H1 (cell line): ENCODE measurements around the gene RABIF. TPM values are rescaled to one million over a fixed set of nuclear protein-coding genes. Genes with fewer than 3 reads are reported as not detected.

Experiments
- CTCF ChIA-PET: fragments of 300-600 bp; sonication (Branson Sonifier 250); formaldehyde crosslinking; loops from one replicate; lab custom pipeline; 2021; ENCODE audit not compliant: partially characterized antibody; lab: Charles Lee
- POLR2A ChIA-PET: fragments of 300-600 bp; sonication (Branson Sonifier 250); formaldehyde crosslinking; loops from one replicate; lab custom pipeline; 2021; ENCODE audit warnings: inconsistent platforms; ENCODE audit not compliant: partially characterized antibody; lab: Charles Lee
- DNase-seq, 2 experiments: peaks; one replicate each; pipeline versions ENCODE4 v3.0.0 to v3.0.0-alpha.2; 2010 to 2022; ENCODE audit warnings: low spot score in 2 of 2, low read depth in 1 of 2, mixed read lengths in 1 of 2
- FAIRE-seq: peaks from 2 replicates; lab custom pipeline; 2011; peaks lifted over from hg19 to GRCh38; lab: Jason Lieb, UNC
- H2AFZ ChIP-seq: 2 replicates; pipeline ENCODE4 v1.8.1; 2012; ENCODE audit warnings: low read length, inconsistent platforms
- H2AK5ac ChIP-seq: 2 replicates; pipeline ENCODE4 v1.6.1; 2013; ENCODE audit warnings: low read depth, low read length
- H2BK120ac ChIP-seq: replicated peaks from 2 replicates; pipeline ENCODE3; 2013; ENCODE audit warnings: low read depth, low read length, inconsistent platforms
- H2BK12ac ChIP-seq: 2 replicates; pipeline ENCODE4 v1.6.1; 2013; ENCODE audit warnings: low read depth, low read length
- H2BK15ac ChIP-seq: 2 replicates; pipeline ENCODE4 v1.6.1; 2013; ENCODE audit warnings: low read length
- H2BK20ac ChIP-seq: 2 replicates; pipeline ENCODE4 v1.6.1; 2013; ENCODE audit warnings: low read length
- H2BK5ac ChIP-seq: 2 replicates; pipeline ENCODE4 v1.6.1; 2013; ENCODE audit warnings: low read depth, low read length
- H3K14ac ChIP-seq: 2 replicates; pipeline ENCODE4 v1.6.1; 2013; ENCODE audit warnings: inconsistent platforms; ENCODE audit not compliant: insufficient read length
- H3K18ac ChIP-seq: 2 replicates; pipeline ENCODE4 v1.6.1; 2013; ENCODE audit warnings: low read length; ENCODE audit errors: extremely low read depth
- H3K23ac ChIP-seq: 2 replicates; pipeline ENCODE4 v1.6.1; 2013; ENCODE audit warnings: inconsistent platforms; ENCODE audit not compliant: insufficient read length
- H3K23me2 ChIP-seq: 2 replicates; pipeline ENCODE4 v1.6.1; 2013; ENCODE audit warnings: low read depth, low read length
- H3K27ac ChIP-seq: 2 replicates; pipeline ENCODE4 v1.6.1; 2011; ENCODE audit warnings: low read depth, low read length, inconsistent platforms
- H3K27me3 ChIP-seq, 4 experiments: replicated peaks in 1 of 4; 1 replicate in 1 of 4; 2 replicates in 3 of 4; pipeline versions ENCODE4 v1.6.1 to v1.8.1; 2011 to 2013; ENCODE audit warnings: low read length in 3 of 4, mild to moderate bottlenecking in 3 of 4, inconsistent platforms in 2 of 4, mixed read lengths in 2 of 4, moderate library complexity in 1 of 4; ENCODE audit not compliant: control insufficient read depth in 3 of 4, insufficient read depth in 3 of 4; ENCODE audit errors: extremely low read depth in 1 of 4
- H3K36me3 ChIP-seq, 4 experiments: 2 replicates each; pipeline versions ENCODE4 v1.6.1 to v1.8.1; 2011 to 2013; ENCODE audit warnings: mild to moderate bottlenecking in 4 of 4, low read length in 3 of 4, moderate library complexity in 2 of 4, control low read depth in 1 of 4, inconsistent platforms in 1 of 4; ENCODE audit not compliant: insufficient read depth in 4 of 4, control insufficient read depth in 2 of 4
- H3K4ac ChIP-seq: replicated peaks from 2 replicates; pipeline ENCODE3; 2013; ENCODE audit warnings: low read length, low read depth, mixed read lengths, inconsistent platforms; ENCODE audit not compliant: insufficient read length
- H3K4me1 ChIP-seq, 4 experiments: replicated peaks in 1 of 4; 1 replicate in 1 of 4; 2 replicates in 3 of 4; pipeline versions ENCODE4 v1.6.1 to v1.8.1; 2011 to 2013; ENCODE audit warnings: low read length in 3 of 4, inconsistent platforms in 2 of 4, mixed read lengths in 1 of 4; ENCODE audit not compliant: insufficient read depth in 4 of 4, control insufficient read depth in 3 of 4
- H3K4me2 ChIP-seq, 2 experiments: 2 replicates each; pipeline versions ENCODE4 v1.6.1 to v1.8.1; 2011 to 2013; ENCODE audit warnings: low read depth in 2 of 2, low read length in 2 of 2, control low read depth in 1 of 2, inconsistent platforms in 1 of 2, mild to moderate bottlenecking in 1 of 2; ENCODE audit not compliant: insufficient read depth in 1 of 2
- H3K4me3 ChIP-seq, 4 experiments: fragments of 200-600, 300-600 bp in 1 of 4; sonication (generic), shearing (Covaris generic), sonication (Bioruptor Twin) in 1 of 4; 2 replicates each; pipeline versions ENCODE4 v1.5.1 to v1.8.1; 2011 to 2016; ENCODE audit warnings: low read length in 4 of 4, low read depth in 3 of 4, control low read depth in 2 of 4, inconsistent platforms in 2 of 4, mild to moderate bottlenecking in 2 of 4, mixed read lengths in 1 of 4, moderate library complexity in 1 of 4; ENCODE audit not compliant: insufficient read depth in 2 of 4; ENCODE audit errors: extremely low read depth in 1 of 4
- H3K56ac ChIP-seq: replicated peaks from 2 replicates; pipeline ENCODE3; 2013; ENCODE audit warnings: low read depth, mild to moderate bottlenecking, mixed read lengths, low read length, inconsistent platforms; ENCODE audit not compliant: insufficient read length
- H3K79me1 ChIP-seq: 2 replicates; pipeline ENCODE4 v1.6.1; 2013; ENCODE audit warnings: low read depth, low read length, control low read depth
- H3K79me2 ChIP-seq, 2 experiments: 2 replicates each; pipeline versions ENCODE4 v1.6.1 to v1.8.1; 2012 to 2013; ENCODE audit warnings: low read length in 2 of 2, mild to moderate bottlenecking in 2 of 2, inconsistent platforms in 1 of 2; ENCODE audit not compliant: insufficient read depth in 2 of 2, control insufficient read depth in 1 of 2
- H3K9ac ChIP-seq, 4 experiments: replicated peaks in 1 of 4; 1 replicate in 1 of 4; 2 replicates in 3 of 4; pipeline versions ENCODE4 v1.6.1 to v1.8.1; 2011 to 2013; ENCODE audit warnings: low read depth in 3 of 4, low read length in 3 of 4, control low read depth in 2 of 4, mild to moderate bottlenecking in 2 of 4, moderate library complexity in 2 of 4, inconsistent platforms in 1 of 4; ENCODE audit errors: extremely low read depth in 1 of 4
- H3K9me3 ChIP-seq, 2 experiments: 2 replicates each; pipeline versions ENCODE4 v1.6.1 to v1.8.1; 2012 to 2013; ENCODE audit warnings: mild to moderate bottlenecking in 2 of 2, moderate library complexity in 2 of 2, control low read depth in 1 of 2, inconsistent platforms in 1 of 2, low read depth in 1 of 2, low read length in 1 of 2, mixed read lengths in 1 of 2; ENCODE audit not compliant: insufficient read depth in 2 of 2
- H4K20me1 ChIP-seq, 2 experiments: replicated peaks in 1 of 2; 2 replicates each; pipeline versions ENCODE3 to v1.8.1; 2011 to 2013; ENCODE audit warnings: inconsistent platforms in 2 of 2, low read length in 2 of 2, mild to moderate bottlenecking in 1 of 2; ENCODE audit not compliant: insufficient read depth in 2 of 2, control insufficient read depth in 1 of 2
- H4K5ac ChIP-seq: 2 replicates; pipeline ENCODE4 v1.6.1; 2013; ENCODE audit warnings: low read length, low read depth, mixed read lengths, inconsistent platforms; ENCODE audit not compliant: insufficient read length
- H4K8ac ChIP-seq: 2 replicates; pipeline ENCODE4 v1.8.0; 2013; ENCODE audit warnings: mild to moderate bottlenecking, moderate library complexity, low read length, inconsistent platforms; ENCODE audit not compliant: insufficient read depth; ENCODE audit errors: extremely low read depth
- H4K91ac ChIP-seq: replicated peaks from 2 replicates; pipeline ENCODE3; 2013; ENCODE audit warnings: low read length, mixed read lengths, inconsistent platforms; ENCODE audit not compliant: insufficient read length
- WGBS, 2 experiments: shearing (Covaris generic) in 1 of 2; methylation state at CpG; one replicate each; pipeline versions ENCODE4 v1.1.6 to v1.1.7; 2013 to 2015; ENCODE audit warnings: low lambda C conversion rate in 2 of 2, mixed read lengths in 2 of 2, inconsistent platforms in 1 of 2, low coverage in 1 of 2, missing lambda C conversion rate in 1 of 2; ENCODE audit not compliant: insufficient replicate concordance in 2 of 2, insufficient coverage in 1 of 2, insufficient read length in 1 of 2; ENCODE audit errors: extremely low coverage in 1 of 2, missing lambda C conversion rate in 1 of 2; 5-methylcytosine and 5-hydroxymethylcytosine counted together
- polyA plus RNA-seq, 7 experiments: library from polyadenylated mRNA; depleted of rRNA in 3 of 7; stranded (reverse) in 5 of 7; unstranded in 2 of 7; fragments of >200 nt in 5 of 7; fragments of 200-250 nt in 2 of 7; gene quantifications; 1 replicate in 5 of 7; 2 replicates in 1 of 7; 4 replicates in 1 of 7; pipeline versions ENCODE4 v1.2.1 to v1.2.3, GENCODE V29; 2011 to 2013; ENCODE audit warnings: missing spikeins in 2 of 7, mixed read lengths in 2 of 7
- total RNA-seq: library from RNA; stranded (reverse); fragmentation: NEBNext Ultra II Directional; extraction: Animal tissue kit (Norgen Biotek cat#: 25700); gene quantifications from 2 replicates; pipeline ENCODE4 v1.2.1, GENCODE V29; 2021

Gene RABIF
- total and polyA plus RNA-seq, 2 of the 8 experiments (the other 6 are each of a cell fraction or from before 2014, with no cell fraction given) = 5.6 to 6.9 TPM

DNA sequence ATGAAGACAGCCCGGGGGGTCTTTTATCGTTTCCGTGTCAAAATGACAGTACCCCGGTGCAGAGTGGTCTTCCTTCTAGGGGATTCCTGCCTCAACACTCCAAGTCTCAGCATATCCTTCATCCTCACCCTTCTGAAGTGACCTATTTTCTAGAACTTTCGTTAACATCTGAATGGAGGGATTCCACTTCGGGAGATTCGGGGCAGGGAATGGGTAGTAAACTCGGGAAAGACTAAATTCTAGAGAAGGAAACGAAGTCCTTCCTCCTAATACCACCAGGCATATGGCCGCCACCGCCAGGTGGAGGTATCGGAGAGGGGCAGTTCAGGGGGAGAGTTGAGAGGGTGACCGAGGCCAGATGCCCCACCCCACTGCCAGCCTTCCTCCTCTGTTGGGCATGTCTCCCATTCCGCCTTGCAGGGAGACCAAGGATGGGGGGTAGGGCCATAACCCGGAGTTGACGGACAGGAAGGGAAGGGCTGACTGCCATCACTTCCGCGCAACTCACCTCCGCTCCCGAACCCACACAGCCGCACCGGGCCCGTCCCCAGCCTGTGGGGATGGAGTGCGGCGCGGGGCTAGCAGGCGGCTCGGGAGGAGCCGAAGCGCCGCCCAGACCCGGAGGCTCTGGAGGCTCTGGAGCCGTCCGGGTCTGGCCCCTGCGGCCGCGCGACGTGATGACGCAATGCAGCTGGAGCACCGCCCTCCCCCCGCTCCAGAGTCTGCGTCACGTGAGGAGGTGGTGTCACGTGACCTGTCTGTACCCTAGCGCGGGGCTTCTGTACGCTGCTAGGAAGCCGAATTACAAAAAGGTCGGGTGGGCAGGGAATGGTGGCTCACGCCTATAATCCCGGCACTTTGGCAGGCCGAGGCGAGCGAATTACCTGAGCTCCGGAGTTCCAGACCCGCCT lies 37.9 kb upstream of the RABIF start, which contains the start of gene KLHL12:
Gene KLHL12, minus strand, starts transcription at position 654 of the 911 bp plus-strand sequence. CDS start 2,072 bp downstream, outside the sequence.
- DNase-seq (peak; percentile 93 to 96), FAIRE-seq (no peak)
- H2AFZ ChIP-seq = peak within 1 kb of the TSS; percentile 66; the same call in 1 of the 2 replicates
- H3K9me3 ChIP-seq = no peaks in the 10 kb centered on the region
- no peaks in the 10 kb centered on the region for H4K20me1 ChIP-seq
- no peaks in the 10 kb centered on the region for H3K79me1 ChIP-seq
- peak within 1 kb of the TSS; percentile 86 for H3K18ac ChIP-seq
- no peaks in the 10 kb centered on the region for H3K79me2 ChIP-seq
- H2AK5ac ChIP-seq = no peak within 1 kb of the TSS
- no peaks in the 10 kb centered on the region for H3K4me1 ChIP-seq
- CTCF ChIA-PET = interaction anchor here (0.6 to 2.2 kb wide), 5 partner anchors 72 to 381 kb away, joined by 3 to 7 read pairs (median 3); partner anchors contain the start of gene TMEM183A
- H2BK12ac ChIP-seq = 0 out of 2 replicates have a peak within 1 kb of the TSS, but pooled peaks have one; percentile 35
- peak within 1 kb of the TSS; percentile 52 to 90 (median 87) for H3K4me3 ChIP-seq
- peak within 1 kb of the TSS; percentile 98 for H4K8ac ChIP-seq
- H3K4ac ChIP-seq = no peak within 1 kb of the TSS
- no peaks in the 10 kb centered on the region for H3K27me3 ChIP-seq
- H4K91ac ChIP-seq = no peak within 1 kb of the TSS
- peak within 1 kb of the TSS; percentile 73 for H3K56ac ChIP-seq
- no peak within 1 kb of the TSS for H3K14ac ChIP-seq
- H3K23ac ChIP-seq = no peak within 1 kb of the TSS
- H2BK15ac ChIP-seq = peak within 1 kb of the TSS; percentile 89; the same call in 1 of the 2 replicates
- POLR2A ChIA-PET = interaction anchor here (0.7 to 1.3 kb wide), 9 partner anchors 11 to 79 kb away, joined by 3 to 18 read pairs (median 4); partner anchors contain the start of genes RABIF and TMEM183A
- no peaks in the 10 kb centered on the region for H3K23me2 ChIP-seq
- H3K4me2 ChIP-seq = peak within 1 kb of the TSS; percentile 42 to 72
- H2BK120ac ChIP-seq = no peak within 1 kb of the TSS
- H3K9ac ChIP-seq = peak within 1 kb of the TSS; percentile 35 to 87 (median 74)
- peak within 1 kb of the TSS; percentile 90 for H3K27ac ChIP-seq
- peaks cover 0 to 7% (median 0%) of the 10 kb centered on the region in 4 experiments; a peak in 2 of 8 replicates for H3K36me3 ChIP-seq
- WGBS, 2 experiments = 3% methylated on average over 57 of the region's 57 CpGs; no CpG with 5 or more reads in 1 of the 2 experiments
- H2BK20ac ChIP-seq = no peak within 1 kb of the TSS
- peak within 1 kb of the TSS; percentile 86 for H2BK5ac ChIP-seq
- peak within 1 kb of the TSS; percentile 78 for H4K5ac ChIP-seq
